NCI-H146 (cell line): ENCODE measurements around the gene CTXN1.
"Not testable (repeated sequence)": the region's sequence is repeated elsewhere in the genome, so short reads cannot be mapped to it uniquely, and the experiment has no call there.

Experiments
- DNase-seq: peaks from one replicate; lab custom pipeline; 2025; lab: John Stamatoyannopoulos, UW

Gene CTXN1

DNA sequence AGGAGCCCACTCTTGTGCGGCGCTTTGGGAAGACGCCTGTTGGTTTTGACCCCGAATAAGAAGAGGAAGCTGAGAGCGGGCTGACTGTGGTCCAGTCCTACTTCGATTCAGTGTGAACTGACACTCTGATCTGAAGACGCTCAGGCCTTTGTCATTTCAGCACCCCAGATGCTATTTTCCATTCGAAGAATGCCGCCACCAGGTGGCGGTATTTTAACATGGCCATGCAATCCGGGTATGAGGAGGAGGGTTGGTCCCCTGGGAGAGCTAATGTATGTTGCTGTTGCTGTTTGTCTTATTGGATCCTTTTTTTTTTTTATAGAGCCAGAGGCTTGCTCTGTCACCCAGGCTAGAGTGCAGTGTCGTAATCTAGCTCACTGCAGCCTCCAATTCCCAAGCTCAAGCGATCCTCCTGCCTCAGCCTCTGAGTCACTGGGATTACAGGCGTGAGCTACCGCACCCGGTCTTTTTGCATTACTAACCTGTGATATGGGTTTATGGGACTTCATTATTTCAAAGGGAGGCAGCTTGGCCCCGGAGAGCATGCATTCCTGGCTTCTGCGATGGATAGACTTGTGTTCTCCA lies 18.3 kb upstream of the CTXN1 start:
- peak; percentile 78 for DNase-seq

DNA sequence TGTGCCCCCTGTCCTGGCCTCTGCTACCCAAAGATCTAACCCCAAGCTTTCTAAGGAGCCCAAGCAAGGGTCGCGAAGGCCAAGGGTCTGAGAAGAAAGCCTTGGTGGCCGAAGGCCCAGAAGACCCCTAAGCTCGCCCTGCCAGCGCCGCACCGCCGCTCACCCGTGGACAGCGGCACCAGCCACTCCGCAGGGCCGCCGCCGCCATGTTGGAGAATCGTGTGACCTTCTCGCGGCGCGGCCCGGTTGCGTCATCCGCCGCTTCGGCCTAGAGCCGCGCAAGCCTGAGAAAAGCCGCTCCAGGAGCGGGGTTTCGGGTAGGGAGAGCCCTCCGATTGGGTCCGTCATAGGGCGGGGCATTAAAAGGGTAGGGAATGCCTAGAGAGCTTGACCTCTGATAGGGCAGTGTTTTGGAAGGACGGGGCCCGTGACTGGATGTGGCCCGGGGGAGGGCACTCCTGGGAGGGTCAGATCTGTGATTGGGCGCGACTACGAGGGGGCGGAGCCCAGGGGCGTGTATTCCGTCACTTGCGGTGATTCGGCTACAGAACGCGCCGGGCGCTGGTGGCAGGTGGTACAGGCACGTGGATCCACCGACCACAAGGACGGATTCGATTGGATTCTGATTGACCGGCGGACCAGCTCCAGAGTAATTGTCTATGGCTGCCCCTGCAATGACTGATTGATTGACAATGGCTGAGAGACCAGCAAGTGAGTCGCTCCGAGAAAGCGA lies 17.7 kb upstream of the CTXN1 start, which contains the start of gene TIMM44:
TIMM44 (minus strand) TSS at position 223 of the 733 bp plus-strand sequence; CDS start at position 208, 15 bp downstream.
- DNase-seq: peak; percentile 98

DNA sequence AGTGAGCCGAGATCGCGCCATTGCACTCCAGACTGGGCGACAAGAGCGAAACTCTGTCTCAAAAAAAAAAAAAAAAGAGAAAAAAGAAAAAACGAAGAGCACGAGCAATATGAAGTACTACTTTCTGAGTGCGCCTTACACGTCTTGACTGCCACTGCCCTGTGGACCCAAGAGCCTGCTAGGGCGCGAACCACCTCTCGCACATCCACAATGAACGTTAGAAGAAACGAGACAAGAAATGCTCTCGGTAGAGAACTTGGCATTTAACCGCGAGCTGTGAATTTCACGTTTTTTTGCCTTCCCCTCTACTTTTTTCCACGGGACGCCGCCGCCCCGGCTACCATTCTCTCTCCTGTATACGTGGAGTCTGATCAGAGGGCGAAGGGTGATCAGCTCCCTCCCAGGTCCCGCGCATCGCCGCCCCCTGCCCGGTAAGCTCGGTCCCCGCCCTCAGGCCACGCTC lies 17.1 kb upstream of the CTXN1 start:
- peak; percentile 48 for DNase-seq

DNA sequence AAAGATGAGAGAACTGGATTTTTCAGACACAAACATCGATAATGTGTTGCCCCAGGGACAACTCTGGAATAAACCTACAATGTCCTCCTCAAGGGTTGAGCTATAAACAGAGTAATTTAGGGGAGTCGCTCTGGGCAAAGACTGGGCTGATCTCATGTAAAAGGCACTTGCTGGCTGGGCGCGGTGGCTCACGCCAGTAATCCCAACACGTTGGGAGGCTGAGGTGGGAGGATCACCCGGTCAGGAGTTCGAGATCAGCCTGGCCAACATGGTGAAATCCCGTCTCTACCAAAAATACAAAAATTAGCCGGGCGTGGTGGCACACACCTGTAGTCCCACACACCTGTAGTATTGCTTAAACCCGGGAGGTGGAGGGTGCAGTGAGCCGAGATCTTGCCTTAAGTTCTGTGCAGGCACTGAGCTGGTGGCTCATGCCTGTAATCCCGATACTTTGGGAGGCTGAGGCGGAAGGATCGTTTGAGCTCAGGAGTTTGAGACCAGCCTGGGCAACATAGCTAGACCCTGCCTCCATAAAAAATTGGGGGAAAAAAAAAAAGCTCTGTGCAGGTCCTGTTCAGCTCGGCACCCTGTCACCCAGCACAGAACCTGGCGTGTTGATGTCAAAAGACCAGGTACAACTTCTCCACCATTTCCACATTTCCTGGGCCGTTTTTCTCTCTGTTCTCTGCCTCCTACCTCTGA lies 16.1 kb upstream of the CTXN1 start:
- no peak for DNase-seq

DNA sequence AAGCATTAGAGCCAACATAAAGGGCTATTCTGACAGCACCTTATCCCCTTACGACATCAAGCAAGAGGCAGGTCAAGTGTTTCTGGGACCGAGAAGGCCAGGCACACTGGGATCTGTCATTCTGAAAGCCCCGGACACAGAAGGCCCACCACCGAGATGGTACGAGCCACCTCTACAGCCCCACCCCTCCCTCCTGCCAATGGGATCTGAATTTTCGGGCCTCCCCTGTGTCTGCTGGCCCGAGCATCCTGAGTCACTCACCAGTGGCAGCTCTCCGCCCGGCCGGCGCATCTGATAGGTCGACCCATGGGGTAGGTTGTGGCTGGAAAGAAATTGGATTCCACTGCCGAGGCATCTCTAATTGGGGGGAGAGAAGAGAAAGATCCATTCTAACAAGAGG lies 14.9 kb upstream of the CTXN1 start:
- DNase-seq: no peak

DNA sequence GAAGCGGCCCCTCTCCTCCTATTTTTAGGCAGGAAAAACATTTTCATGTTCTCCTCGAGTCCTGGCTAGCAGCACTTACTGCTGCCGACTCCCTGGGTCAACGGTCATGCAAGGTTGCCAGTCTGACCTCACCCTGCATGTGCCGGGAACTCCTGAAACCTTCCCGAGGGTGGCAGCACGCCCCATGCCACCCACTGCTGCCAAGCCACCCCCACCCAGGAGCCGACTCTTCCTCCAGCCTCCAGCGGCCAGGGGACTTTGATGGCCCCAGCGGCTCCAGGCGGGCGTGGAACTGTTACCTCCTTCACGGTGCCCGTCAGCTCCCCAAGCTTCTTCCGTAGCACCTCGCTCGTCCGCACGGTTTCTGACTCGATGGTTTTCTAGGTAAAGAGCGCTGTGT lies 8.8 kb upstream of the CTXN1 start:
- DNase-seq: no peak

DNA sequence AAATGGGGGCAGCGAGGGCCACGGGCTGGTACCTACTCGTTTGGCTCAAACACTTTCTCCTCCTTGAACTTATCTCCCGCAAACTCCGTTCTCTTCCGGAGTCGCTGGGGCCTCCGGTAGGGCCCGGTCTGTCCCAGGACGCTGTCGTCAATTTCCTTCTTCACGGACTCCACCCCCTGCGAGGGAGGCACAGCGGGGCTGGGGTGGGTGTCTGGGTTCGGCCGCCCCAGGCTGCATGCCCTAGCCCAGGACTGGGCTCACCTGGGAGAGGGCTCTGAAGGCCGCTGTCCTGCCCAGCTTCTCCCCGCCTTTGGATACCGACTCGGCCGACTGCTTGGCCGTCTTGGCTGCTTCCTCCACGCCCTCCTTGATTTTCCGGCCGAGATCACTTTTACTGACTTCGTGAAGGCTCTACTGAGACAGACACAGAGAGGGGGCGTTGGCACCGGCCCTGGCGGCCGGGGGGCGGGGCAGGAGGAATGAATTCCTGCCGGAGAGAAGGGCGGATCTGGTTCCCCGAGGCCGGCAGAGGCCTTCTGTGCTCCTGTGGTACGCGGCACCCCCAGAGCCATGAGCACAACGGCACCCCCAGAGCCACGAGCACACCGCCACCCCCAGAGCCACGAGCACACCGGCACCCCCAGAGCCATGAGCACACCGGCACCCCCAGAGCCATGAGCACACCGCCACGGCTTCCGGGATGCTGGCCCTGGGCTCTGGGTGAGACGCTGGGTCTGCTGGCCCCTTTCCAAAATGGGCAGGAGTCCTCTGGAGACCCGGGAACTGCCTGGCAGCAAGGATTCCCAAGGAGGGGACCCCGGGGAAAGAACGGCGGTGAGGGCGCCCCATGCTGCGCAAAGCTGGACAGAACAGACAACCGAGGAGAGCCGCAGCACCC lies 8.1 kb upstream of the CTXN1 start:
- DNase-seq: no peak

DNA sequence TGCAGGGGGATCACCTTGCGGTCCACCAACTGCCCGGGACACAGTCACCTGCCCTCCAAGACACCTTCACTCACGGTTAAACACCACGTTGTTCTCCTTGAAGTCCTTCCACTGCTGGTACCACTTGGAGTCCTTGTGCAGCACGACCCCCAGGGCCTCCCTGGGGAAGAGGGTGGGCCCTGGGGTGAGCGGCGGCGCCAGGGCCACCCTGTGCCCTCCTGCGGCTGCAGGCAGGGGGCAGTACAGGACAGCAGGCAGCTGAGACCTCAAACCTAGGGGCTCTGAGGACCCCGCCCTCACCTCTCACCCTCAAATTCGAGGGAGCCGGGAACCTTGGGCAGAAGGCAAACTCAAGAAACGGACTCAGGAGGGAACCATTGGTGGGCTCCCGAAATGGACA lies 7.5 kb upstream of the CTXN1 start:
- DNase-seq: no peak

DNA sequence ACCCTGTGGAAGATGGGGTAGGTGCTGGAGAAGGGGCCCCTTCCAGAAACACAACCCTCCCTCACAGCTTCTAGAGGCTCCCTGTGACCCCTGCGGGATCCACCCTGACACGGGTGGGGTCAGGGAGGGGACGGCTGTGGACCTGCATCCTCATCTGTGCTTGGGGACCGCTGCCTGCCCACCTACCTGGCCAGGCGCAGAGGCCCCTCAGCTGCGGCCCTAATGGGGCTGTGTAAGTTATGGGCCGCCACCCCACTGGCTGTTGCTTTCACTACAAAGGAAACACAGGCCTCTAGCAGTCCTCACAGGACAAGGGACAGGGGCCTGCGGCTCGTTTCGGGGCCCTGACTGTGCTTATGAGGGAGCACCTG lies 7.0 kb upstream of the CTXN1 start:
- DNase-seq: no peak

DNA sequence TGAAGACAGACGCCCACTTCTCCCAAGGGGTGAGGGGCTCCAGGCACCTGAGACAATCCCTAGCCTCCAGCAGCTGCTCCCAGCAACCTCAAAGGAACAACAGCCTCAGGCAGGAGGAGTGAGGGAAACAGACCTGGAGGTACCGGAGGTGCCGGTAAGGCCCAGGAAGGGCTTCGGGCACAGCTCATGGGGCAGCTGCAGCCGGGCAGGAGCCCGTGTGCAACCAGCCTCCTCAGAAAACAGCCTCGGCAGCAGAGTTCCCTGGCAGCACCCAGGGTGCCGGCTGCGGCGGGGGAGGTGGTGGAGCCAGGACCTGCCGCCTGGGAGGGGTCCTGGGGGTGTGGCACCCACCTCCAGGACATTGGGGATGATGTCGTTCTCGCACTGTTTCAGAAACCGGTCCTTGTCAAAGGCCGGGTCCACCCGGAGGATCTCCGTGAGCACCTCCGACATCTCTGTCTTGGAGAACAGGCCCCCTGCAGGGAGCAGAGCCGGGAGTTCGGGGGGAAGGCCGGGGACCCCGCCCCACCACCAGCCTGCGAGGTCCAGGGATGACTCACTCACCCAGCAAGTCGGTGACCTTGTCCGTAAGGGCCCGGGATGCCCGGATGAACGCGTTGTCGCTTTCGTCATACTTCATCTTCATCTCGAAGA lies 6.5 kb upstream of the CTXN1 start:
- DNase-seq: no peak

DNA sequence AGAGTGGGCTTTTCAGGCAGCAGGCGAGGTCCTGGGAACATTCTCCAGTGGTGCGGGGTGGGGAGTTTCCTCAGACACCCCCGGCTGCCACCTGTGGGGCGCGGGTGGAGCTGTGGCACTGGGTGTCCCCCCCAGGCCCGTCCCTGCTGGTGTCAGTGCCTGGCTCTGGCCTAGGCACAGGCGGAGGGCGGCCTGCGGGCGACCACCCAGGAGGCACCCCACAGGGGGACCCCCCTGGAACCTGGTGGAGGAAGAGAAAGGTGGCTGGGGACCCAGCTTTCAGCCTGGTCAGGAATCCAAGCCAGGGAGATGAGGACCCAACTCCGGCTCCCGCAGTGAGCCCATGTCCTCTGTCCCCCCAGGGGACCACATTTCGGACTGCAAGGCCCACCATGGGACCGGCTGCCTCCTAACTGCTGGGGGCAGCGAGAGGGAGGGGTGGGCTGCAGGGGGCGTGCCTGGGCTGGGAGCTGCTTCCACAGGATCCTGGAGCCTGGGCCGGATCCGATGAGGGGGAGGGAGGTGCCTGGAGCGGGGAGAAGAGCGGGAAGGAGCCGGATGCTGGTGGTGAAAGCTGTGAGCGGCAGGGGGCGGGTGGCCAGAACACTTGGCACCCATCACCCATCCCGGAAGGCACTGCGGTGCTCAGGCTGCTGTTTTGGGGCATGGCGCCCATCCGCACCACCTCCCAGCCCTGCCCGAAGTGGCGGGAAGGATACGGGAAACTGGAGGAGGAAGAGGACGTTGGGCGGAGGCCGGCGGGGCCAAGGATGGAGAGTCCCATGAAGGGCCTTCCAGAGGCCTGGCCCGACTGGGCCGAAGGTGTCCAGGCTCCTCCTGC lies 5.5 kb upstream of the CTXN1 start:
- no peak for DNase-seq

DNA sequence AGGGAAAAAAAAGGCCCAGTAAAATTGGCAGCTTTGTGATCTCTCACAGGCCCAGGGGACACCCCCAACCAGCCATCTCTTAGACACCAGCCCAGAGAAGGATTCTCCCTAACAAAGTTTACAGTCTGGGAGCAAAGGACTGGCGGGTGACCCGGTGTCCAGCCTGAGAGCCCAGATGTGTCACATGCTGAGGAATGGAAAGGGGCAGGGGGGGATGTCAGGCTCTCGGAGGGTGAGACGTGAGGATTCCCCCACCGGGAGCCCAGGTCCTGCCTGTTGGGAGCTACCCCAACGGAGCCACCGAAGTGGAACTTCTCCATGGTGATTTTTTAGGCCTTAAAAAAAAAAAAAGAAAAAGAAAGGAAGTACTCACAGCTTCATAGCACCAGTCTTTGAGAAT lies 4.8 kb upstream of the CTXN1 start:
- no peak for DNase-seq

DNA sequence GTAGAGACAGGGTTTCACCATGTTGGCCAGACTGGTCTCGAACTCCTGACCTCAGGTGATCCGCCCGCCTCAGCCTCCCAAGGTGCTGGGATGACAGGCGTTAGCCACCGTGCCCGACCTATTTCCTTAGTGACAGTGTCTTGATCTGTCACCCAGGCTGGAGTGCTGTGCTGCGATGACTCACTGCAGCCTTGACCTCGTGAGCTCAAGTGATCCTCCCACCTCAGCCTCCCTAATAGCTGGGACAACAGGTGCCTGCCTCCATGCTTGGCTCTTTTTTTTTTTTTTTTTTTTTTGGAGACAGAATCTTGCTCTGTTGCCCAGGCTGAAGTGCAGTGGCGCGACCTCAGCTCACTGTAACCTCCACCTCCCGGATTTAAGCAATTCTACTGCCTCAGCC lies 4.1 kb upstream of the CTXN1 start:
- DNase-seq: not testable (repeated sequence)

DNA sequence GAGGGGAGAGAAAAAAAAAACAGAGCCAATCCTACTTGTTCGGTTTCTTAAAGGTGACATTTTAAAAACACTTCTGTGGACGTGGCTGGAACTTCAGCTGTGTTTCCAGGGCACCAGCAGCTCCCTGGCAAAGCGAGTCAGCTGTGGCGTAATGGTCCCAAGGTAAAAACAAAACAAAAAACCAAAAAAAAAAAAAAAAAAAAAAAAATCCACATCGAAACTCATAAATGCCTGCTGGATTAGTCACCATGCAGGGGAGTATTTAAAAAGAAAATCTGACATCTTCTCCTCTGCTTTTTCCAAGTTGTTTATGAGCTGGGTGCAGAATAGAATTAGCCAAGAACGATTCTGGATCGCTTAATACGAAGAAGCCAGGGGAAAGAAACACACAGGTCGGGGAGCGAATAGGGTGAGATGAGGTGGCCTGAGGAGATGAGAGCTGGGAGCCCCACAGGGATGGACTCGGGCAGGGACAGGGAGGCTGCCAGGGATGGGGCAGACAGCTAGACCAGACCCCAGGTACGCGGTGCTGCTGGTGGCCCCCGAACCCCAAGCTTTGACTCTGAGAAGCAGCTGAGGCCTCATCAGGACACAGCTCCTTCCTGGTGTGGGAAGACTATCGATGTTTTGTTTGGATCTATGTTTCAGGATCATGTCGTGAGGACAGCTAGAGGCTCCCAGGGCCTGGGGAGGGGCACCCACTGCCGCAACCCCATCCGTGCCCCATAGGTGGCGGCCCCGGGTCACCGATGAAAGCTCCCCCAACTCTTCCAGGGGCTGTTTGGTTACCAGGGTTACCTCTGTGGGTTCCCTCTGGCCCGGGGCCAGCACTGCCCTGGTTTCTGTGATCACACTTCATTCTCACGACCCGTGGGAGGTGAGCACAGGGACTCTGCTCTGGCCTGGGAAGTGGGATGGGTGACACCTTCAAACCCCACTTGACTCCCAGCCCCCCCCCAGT lies 3.1 kb upstream of the CTXN1 start:
- DNase-seq: no peak

DNA sequence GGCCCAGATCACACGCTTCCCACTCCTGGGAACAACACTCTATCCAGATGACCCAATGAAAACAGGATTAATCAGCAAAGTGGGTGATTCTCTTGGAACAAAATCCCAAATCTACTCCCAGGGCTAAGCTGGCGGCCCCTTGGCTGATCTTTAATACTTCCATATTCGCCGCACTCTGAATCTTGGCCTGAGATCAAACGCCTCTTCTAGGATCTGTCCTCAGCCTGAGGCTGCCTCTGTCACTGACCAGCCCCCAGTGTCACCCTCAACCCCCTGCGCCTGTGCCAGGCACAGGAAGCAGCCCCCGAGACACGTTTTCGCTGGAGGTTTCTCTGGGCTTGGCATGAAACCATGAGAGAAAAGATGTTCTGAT lies 2.4 kb upstream of the CTXN1 start:
- DNase-seq: no peak

DNA sequence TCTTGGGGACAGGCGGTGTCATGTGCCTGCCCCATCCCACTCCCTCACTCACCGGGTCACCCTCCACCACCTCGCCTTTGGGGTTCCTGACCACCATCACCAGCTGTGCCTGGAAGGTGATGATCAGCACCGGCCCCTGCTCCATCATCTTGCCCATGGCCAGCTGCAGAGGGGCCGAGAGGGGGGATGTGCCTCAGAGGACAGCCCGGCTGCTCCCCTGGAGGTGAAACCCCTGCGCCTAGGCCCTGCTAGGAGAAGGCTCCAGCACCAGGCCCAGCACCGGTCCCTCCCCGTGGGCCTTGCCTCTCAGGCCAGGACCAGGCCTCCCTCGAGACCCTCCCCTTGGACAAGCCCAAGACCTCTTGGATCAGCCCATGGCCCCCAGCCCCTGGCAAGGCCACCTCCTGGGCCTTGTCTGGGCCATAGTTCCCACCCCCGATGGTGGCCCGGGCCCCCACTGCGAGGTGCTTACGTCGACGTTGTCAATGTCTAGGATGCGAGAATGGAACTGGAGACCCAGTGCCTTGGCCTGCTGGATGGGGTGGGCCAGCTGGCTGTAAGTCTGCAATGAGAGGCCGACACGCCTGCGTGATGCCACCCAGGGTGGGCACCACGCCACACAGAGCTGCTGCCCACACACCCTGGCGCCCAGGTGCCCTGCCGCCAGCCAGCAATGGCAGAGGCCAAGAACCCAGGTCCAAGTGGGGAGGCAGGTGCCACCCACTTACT lies 1.8 kb upstream of the CTXN1 start:
- no peak for DNase-seq

DNA sequence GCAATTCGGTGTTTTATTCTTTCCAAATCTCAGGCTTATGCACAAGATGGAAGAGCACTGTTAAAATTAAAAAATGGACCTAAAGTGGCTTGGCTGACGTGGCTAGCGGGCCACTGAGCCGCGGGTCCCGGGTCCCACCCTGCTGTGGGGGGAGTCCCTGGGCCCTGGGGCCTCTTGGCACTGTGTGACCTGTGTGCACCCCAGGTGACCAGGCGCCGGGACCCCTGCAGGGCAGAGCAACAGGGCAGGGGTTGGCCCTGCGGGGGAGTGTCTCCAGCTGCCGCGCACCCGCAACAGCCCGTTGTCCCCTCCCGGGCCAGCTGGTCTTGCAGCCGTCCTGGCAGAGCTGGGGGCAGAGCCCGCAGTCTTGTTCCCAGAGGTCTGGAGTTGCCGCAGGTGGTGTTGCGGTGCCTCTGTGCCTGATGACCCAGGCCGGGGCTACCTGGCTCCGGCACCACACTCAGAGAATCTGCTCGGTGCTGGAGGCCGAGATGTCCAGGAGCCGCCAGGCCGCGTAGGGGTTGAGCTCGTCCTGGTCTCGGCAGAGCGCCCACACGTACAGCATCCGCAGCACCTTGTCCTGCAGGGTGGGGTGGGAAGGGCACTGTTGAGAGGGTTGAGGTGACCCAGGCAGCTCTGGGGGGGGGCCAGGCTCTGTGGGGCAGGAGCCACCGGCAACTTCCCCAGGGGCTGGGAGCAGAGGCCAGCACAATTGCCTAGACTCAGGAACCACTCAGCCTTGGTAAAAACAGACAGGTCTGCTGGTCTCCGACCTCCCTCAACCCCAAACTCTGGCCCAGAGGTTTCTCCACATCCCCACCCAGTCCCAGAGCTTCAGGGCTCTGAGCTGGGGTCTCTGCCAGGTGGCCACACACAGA lies 1.0 kb upstream of the CTXN1 start:
- no peak for DNase-seq
